Measurements from ENCODE around the gene NDUFA6.
"Not testable (repeated sequence)": the region's sequence is repeated elsewhere in the genome, so short reads cannot be mapped to it uniquely, and the experiment has no call there.

Gene NDUFA6

GRCh38 chr22:42090596-42091454, at the start of gene NDUFA6:
Gene NDUFA6, minus strand, starts transcription at chr22:42090772. Its CDS starts 28 bp downstream, at chr22:42090744.
- peak; percentile 99 for DNase-seq (ENCODE audit: low read depth in 2 of 2)

GRCh38 chr22:42140153-42140552, 49.6 kb upstream of the NDUFA6 start:
- not testable (repeated sequence) for DNase-seq (ENCODE audit: low read depth in 2 of 2)

- not testable (repeated sequence) for DNase-seq (ENCODE audit: low read depth in 2 of 2)
Observed at GRCh38 chr22:42139508-42139907, 48.9 kb upstream of the NDUFA6 start.

GRCh38 chr22:42138972-42139371, 48.4 kb upstream of the NDUFA6 start:
- DNase-seq (ENCODE audit: low read depth in 2 of 2), result no peak

DNA sequence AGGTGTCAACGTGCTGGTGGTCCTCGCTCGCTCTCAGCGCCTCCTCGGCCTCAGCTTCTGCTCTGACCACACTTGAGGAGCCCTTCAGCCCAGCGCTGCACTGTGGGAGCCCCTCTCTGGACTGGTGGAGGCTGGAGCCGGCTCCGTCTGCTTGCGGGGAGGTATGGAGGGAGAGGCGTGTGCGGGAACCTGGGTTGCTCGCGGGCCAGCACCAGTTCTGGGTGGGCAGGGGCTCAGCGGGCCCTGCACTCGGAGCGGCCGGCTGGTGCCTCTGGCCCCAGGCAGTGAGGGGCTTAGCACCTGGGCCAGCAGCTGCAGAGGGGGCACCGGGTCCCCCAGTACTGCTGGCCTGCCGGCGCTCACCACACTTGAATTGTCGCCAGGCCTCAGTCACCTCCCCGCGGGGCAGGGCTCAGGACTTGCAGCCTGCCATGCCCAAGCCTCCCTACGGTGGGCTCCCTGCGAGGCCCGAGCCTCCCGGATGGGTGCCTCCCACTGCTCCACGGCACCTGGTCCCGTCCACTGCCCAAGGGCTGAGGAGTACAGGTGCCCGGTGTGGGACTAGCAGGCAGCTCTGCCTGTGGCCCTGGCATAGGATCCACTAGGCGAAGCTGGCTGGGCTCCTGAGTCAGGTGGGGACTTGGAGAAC, 47.7 kb upstream of the NDUFA6 start:
- DNase-seq (ENCODE audit: low read depth in 2 of 2), result no peak

- not testable (repeated sequence) for DNase-seq (ENCODE audit: low read depth in 2 of 2)
Observed at GRCh38 chr22:42135688-42136087, 45.1 kb upstream of the NDUFA6 start.

GRCh38 chr22:42134100-42135020, 43.8 kb upstream of the NDUFA6 start:
- no peak for DNase-seq (ENCODE audit: low read depth in 2 of 2)

DNA sequence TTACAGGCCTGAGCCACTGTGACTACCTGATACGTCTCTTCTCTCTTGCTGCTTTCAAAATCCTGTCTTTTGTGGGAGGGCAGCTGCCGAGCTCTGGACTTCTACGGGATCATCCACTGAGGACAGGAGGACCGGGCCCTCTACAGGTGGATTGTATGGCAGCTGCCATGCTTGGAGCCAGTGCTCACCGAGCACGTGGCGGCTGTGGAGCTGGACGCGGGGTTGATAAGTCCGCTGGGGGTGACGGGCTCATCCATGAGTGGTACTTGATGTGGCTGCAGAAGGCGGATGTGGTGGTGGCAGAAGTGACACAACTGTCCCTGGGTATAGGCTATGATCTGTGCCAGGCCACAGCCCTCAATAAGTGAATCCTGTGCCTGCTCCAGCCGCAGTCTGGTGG, 41.9 kb upstream of the NDUFA6 start:
- no peak for DNase-seq (ENCODE audit: low read depth in 2 of 2)

DNA sequence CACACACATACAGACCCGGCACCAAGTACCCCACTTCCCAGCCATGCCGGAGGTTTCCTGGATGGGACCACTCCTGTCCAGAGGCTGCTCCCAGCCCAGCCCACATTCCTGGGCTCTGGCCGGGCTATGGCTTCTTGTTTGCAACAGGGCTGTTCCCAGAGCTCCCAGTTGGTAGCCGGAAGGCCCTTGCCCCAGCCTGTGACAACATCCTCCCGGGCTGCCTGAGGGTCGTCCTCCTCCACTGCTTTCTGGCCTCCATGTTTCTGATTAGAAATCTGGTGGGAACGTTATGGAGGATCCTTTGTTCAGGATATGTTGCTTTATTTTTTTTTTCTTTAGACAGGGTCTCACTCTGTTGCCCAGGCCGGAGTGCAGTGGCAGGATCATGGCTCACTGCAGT, 41.0 kb upstream of the NDUFA6 start:
- no peak for DNase-seq (ENCODE audit: low read depth in 2 of 2)

- DNase-seq (ENCODE audit: low read depth in 2 of 2), result not testable (repeated sequence)
Observed at GRCh38 chr22:42130639-42131431, 40.3 kb upstream of the NDUFA6 start, which contains the start of gene CYP2D6. Gene CYP2D6, minus strand, starts transcription at chr22:42130810. Its CDS starts 19 bp downstream, at chr22:42130791.

GRCh38 chr22:42130182-42130581, 39.6 kb upstream of the NDUFA6 start:
- not testable (repeated sequence) for DNase-seq (ENCODE audit: low read depth in 2 of 2)

- not testable (repeated sequence) for DNase-seq (ENCODE audit: low read depth in 2 of 2)
Observed at GRCh38 chr22:42128776-42129694, 38.5 kb upstream of the NDUFA6 start.

DNA sequence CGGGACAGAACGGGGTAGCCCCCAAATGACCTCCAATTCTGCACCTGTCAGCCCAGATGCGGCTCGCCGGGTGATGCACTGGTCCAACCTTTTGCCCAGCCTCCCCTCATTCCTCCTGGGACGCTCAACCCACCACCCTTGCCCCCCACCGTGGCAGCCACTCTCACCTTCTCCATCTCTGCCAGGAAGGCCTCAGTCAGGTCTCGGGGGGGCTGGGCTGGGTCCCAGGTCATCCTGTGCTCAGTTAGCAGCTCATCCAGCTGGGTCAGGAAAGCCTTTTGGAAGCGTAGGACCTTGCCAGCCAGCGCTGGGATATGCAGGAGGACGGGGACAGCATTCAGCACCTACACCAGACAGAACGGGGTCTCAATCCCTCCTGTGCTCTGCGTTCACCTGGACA, 37.4 kb upstream of the NDUFA6 start:
- not testable (repeated sequence) for DNase-seq (ENCODE audit: low read depth in 2 of 2)

- DNase-seq (ENCODE audit: low read depth in 2 of 2), result no peak
Observed at GRCh38 chr22:42127606-42128005, 37.0 kb upstream of the NDUFA6 start.

- not testable (repeated sequence) for DNase-seq (ENCODE audit: low read depth in 2 of 2)
Observed at GRCh38 chr22:42123529-42123928, 33.0 kb upstream of the NDUFA6 start.

DNA sequence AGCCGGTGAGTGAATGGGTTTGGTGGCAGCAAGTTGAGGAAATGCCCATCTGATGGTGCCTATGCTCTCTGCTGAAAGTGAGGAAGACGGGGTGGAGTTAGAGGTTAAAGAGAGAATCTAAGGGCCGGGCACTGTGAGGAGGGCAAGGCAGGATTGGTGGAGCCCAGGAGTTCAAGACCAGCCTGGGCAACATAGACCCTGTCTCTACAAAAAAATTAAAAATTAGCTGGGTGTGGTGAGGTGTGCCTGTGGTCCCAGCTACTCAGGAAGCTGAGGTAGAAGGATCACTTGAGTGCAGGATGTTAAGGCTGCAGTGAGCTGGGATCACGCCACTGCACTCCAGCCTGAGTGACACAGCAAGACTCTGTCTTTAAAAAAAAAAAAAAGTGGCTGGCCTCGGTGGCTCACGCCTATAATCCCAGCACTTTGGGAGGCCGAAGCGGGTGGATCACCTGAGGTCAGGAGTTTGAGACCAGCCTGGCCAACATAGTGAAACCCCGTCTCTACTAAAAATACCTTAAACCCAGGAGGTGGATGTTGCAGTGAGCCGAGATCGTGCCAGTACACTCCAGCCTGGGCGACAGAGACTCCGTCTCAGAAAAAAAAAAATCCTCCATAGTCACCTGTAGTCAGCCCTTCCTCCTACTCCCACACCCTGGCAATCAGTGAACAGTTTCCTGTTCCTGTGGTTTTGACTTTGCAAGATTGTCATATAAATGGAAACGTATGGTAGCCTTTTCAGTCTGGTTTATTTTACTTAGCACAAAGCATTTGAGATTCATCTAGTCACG, 29.9 kb upstream of the NDUFA6 start:
- DNase-seq (ENCODE audit: low read depth in 2 of 2), result peak; percentile 10 to 31

DNA sequence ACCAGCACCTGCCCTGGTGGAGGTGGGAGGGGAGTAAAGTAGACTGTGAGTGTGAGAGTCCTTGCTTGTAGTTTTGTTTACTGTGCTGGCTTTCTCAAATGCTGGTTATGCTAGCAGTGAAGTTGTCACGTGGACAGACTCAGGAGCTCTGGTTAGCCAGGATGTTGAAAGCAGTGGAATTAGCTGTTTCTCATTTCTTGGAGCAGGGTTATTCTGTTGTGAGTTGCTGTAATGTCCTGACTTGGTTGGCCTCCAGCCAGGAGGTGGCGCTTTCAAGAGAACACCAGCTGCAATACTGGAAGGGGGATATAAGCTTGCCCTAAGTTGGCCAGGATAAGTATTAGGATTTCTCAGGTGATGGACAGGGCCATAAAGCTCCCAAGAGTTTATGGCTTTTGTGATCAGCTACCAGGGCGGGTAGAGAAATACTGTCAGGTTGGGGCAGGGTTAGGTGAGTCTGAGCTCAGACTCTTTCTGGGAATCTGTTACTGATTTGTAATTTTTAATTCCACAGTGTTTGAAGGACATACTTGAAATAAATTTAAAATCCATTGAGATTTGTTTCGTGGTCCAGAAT, 26.4 kb upstream of the NDUFA6 start:
- DNase-seq (ENCODE audit: low read depth in 2 of 2), result no peak

- DNase-seq (ENCODE audit: low read depth in 2 of 2), result not testable (repeated sequence)
Observed at GRCh38 chr22:42115420-42115830, 24.9 kb upstream of the NDUFA6 start.

DNA sequence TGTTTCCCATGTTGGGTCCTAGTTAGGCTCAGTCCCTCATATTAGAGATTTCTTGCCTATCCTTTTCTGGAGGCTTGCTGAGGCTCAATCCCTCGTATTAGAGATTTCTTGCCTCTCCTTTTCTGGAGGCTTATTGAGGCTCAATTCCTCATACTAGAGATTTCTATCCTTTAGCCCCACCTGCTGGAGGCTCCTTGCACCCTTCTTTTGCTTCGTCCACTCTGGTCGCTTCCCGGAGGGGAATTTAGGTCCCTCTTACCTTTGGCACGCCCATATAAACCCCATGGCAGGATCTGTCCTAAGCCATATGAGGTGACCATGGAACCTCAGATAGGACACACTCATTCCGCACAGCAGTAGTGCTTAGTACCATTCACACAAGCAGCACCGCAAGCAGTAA, 24.1 kb upstream of the NDUFA6 start:
- DNase-seq (ENCODE audit: low read depth in 2 of 2), result no peak
